GM12873 (cell line): ENCODE measurements around the gene LTBP2.

Experiments
- CTCF ChIP-seq: IDR thresholded peaks from 2 replicates; pipeline ENCODE4 v1.5.1; 2012; ENCODE audit warnings: low read depth, mild to moderate bottlenecking, moderate library complexity, low read length, control low read depth; ENCODE audit not compliant: insufficient read depth; ENCODE audit errors: missing control alignments

Gene LTBP2

GRCh38 chr14:74465335-74465734 is 146.7 kb downstream of the LTBP2 start:
- no peak for TF ChIP-seq CTCF

- no peak for TF ChIP-seq CTCF
Observed at GRCh38 chr14:74464785-74465184, 147.3 kb downstream of the LTBP2 start.

GRCh38 chr14:74463697-74464096 is 148.3 kb downstream of the LTBP2 start:
- TF ChIP-seq CTCF, result no peak

- no peak for TF ChIP-seq CTCF
Observed at GRCh38 chr14:74462993-74463392, 149.0 kb downstream of the LTBP2 start.

- no peak for TF ChIP-seq CTCF
Observed at GRCh38 chr14:74459976-74460375, 152.1 kb downstream of the LTBP2 start.

GRCh38 chr14:74459289-74459946 is 152.6 kb downstream of the LTBP2 start:
- TF ChIP-seq CTCF, result peak; percentile 78

GRCh38 chr14:74457565-74457895 is 154.5 kb downstream of the LTBP2 start:
- TF ChIP-seq CTCF, result no peak
